Kidney epithelial cell (primary cell): ENCODE data around the gene XRRA1. TPM values are rescaled to one million over a fixed set of nuclear protein-coding genes. Genes with fewer than 3 reads are reported as not detected.
A peak's percentile ranks its signal among the peaks of the same experiment; 100 is the strongest.
"Not testable (repeated sequence)": the region's sequence is repeated elsewhere in the genome, so short reads cannot be mapped to it uniquely, and the experiment has no call there.

ENCODE experiments used
- DNase-seq: peaks from one replicate; pipeline ENCODE4 v3.0.0-alpha.2; 2010; ENCODE audit warnings: low read depth
- H3K27me3 ChIP-seq: 2 replicates; pipeline ENCODE4 v1.6.0; 2011; ENCODE audit warnings: low read length; ENCODE audit not compliant: control insufficient read depth, insufficient read depth
- H3K36me3 ChIP-seq: 2 replicates; pipeline ENCODE4 v1.5.1; 2011; ENCODE audit warnings: low read length; ENCODE audit not compliant: control insufficient read depth, insufficient read depth
- H3K4me3 ChIP-seq: 2 replicates; pipeline ENCODE4 v1.5.1; 2011; ENCODE audit warnings: low read depth, mild to moderate bottlenecking, control low read depth, low read length
- total RNA-seq: library from RNA; depleted of rRNA; stranded (reverse); fragments of >200 nt; gene quantifications from 2 replicates; pipeline ENCODE4 v1.2.3, GENCODE V29; 2015
- TF ChIP-seq, protein P1 (sequence below): IDR thresholded peaks from 2 replicates; pipeline ENCODE4 v1.5.1; 2011; ENCODE audit warnings: mild to moderate bottlenecking, moderate library complexity, low read length, control low read depth, inconsistent platforms; ENCODE audit not compliant: insufficient read depth, poor library complexity, severe bottlenecking

XRRA1 gene
- total RNA-seq, 1 donor from 2014 or later, result 3.2 TPM

DNA sequence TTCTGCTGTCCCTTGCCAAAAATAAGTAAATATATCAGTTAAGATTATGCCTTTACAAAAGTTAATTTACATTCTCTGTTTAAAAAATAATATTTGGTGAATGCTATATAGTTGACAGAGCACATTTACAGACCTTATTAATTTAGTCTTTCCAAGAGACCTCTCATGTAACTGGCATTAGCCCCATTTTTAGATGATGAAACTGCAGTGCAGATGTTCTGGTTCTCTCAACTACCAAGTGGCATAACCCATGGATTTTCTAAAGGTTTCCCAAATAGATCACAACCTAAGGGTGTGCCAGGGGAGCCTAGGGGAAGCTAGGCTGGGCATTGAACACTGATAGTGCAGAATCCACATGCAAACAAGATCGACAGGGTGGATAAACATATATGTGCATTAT lies 111.7 kb downstream of the XRRA1 start:
- TF ChIP-seq, protein P1, sequence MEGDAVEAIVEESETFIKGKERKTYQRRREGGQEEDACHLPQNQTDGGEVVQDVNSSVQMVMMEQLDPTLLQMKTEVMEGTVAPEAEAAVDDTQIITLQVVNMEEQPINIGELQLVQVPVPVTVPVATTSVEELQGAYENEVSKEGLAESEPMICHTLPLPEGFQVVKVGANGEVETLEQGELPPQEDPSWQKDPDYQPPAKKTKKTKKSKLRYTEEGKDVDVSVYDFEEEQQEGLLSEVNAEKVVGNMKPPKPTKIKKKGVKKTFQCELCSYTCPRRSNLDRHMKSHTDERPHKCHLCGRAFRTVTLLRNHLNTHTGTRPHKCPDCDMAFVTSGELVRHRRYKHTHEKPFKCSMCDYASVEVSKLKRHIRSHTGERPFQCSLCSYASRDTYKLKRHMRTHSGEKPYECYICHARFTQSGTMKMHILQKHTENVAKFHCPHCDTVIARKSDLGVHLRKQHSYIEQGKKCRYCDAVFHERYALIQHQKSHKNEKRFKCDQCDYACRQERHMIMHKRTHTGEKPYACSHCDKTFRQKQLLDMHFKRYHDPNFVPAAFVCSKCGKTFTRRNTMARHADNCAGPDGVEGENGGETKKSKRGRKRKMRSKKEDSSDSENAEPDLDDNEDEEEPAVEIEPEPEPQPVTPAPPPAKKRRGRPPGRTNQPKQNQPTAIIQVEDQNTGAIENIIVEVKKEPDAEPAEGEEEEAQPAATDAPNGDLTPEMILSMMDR, result no peak
- no peaks in the 10 kb centered on the region for H3K27me3 ChIP-seq
- no peak overlapping the region for H3K4me3 ChIP-seq
- DNase-seq, result no peak
- H3K36me3 ChIP-seq, result no peaks in the 10 kb centered on the region

DNA sequence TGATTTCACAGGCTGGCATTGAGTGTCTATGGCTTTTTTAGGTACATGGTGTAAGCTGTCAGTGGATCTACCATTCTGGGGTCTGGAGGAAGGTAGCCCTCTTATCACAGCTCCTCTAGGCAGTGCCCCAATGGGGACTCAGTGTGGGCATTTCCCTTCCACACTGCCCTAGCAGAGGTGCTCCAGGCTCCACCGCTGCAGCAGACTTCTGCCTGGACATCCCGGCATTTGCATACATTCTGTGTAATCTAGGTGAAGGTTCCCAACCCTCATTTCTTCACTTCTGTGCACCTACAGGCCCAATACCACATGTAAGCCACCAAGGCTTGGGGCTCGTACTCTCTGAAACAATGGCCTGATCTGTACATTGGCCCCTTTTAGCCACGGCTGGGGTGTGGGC lies 122.0 kb downstream of the XRRA1 start:
- Histone ChIP-seq H3K36me3 (peaks cover 2% of the 10 kb centered on the region), H3K27me3 (no peaks in the 10 kb centered on the region), H3K4me3 (no peak overlapping the region)
- TF ChIP-seq, protein P1, result no peak
- DNase-seq, result no peak

DNA sequence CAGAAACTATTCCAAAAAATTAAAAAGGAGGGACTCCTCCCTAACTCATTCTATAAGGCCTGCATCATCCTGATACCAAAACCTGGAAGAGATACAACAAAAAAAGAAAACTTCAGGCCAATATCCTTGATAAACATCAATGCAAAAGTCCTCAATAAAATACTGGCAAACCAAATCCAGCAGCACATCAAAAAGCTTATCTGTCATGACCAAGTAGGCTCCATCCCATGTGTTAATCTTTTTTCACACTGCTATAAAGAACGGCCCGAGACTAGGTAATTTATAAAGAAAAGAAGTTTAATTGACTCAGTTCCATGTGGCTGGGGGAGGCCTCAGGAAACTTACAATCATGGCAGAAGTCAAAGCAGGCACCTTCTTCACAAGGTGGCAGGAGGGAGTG lies 123.3 kb downstream of the XRRA1 start:
- H3K27me3 ChIP-seq, H3K4me3 ChIP-seq, H3K36me3 ChIP-seq, DNase-seq: not testable (repeated sequence)

DNA sequence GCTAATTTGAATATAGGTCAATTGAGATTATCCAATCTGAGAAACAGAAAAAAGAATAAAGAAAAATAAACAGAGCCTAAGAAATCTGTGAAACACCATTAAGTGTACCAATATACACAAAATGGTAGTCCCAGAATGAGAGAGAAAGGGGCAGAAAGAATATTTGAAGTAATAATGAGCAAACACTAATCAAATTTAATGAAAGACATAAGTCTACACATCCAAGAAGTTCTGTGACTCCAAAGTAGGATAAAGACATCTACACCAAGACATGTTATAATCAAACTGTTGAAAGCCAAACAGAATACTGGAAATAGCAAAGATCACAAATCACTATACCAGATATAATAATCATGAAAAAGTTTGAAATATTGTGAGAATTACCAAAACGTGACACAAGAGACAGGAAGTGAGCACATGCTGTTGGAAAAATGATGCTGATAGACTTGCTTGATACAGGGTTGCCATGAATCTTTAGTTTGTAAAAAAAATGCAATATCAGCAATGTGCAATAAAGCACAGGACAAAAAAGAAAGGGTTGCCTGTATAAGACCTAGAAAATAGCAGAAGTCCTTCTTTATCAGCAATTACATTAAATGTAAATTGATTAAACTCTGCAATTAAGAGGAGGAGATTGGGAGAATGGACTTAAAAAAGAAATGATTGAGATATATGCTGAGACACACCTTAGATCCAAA lies 124.5 kb downstream of the XRRA1 start:
- Histone ChIP-seq H3K4me3 (no peak overlapping the region), H3K27me3 (no peaks in the 10 kb centered on the region), H3K36me3 (peaks cover 2% of the 10 kb centered on the region)
- DNase-seq, result no peak
- TF ChIP-seq, protein P1, result no peak

DNA sequence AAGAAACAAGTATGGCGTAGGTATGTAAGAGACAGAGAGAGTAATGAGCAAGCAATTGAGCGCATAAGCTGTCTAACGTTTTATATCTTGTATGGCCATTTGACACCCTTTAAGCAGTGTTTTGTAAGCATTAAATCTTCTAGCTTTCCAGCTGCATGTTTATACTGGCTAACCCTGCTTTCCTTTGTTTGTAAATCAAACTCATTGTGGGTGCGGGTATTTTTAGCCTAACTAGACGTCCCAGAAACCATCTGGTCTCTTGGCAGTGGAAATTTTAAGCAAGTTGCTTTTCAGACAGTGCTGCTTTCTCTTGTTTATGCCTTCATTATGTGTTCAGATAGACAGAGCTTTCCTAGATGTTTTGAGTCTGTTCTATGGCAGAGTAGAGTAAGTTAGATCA lies 126.7 kb downstream of the XRRA1 start:
- Histone ChIP-seq H3K27me3 (no peaks in the 10 kb centered on the region), H3K4me3 (no peak overlapping the region), H3K36me3 (peaks cover under 1% of the 10 kb centered on the region)
- TF ChIP-seq, protein P1, result no peak
- no peak for DNase-seq

DNA sequence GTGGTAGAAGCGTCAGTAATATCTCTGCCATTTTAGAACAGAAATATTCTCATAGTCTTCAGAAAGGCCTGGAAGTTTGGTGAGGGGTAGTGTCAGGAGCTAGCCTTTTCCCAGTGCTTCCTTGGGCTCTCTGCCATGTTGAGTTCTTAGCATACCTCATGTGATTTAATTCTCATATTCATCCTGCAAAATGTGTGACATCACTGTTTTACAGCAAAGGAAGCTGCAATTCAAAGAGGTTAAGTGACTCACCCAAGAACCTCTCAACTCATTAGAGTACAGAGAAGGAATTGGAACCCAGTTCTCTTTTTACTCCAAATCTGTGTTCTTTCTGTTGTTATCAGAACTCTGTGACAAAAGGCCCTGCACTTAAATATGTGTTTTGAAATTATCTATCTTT lies 128.1 kb downstream of the XRRA1 start:
- TF ChIP-seq, protein P1, result no peak
- H3K36me3 ChIP-seq, result no peaks in the 10 kb centered on the region
- peak; percentile 35 for DNase-seq

More for the DNA sequence above, 128.1 kb downstream of the XRRA1 start:
- Histone ChIP-seq H3K4me3 (no peak overlapping the region), H3K27me3 (no peaks in the 10 kb centered on the region)
